KOPT-K1 (cell line): ENCODE results near the gene PSMA6.
A peak's percentile ranks its signal among the peaks of the same experiment; 100 is the strongest.
"Not testable (repeated sequence)": the region's sequence is repeated elsewhere in the genome, so short reads cannot be mapped to it uniquely, and the experiment has no call there.

Source experiments
- H3K27ac ChIP-seq: fragments of 200-600 bp; sonication (generic); 2 replicates; pipeline ENCODE4 v1.5.1; 2016; ENCODE audit warnings: antibody characterized with exemption, mild to moderate bottlenecking, low read depth, low read length; ENCODE audit not compliant: poor library complexity, severe bottlenecking
- H3K36me3 ChIP-seq: fragments of 200-600 bp; sonication (generic); 2 replicates; pipeline ENCODE4 v1.5.1; 2017; ENCODE audit warnings: antibody characterized with exemption, mild to moderate bottlenecking, low read length, moderate library complexity; ENCODE audit not compliant: insufficient read depth
- H3K9me3 ChIP-seq: fragments of 200-600 bp; sonication (generic); 2 replicates; pipeline ENCODE4 v1.5.1; 2017; ENCODE audit warnings: antibody characterized with exemption, low read length, mild to moderate bottlenecking; ENCODE audit not compliant: insufficient read depth, poor library complexity, severe bottlenecking

PSMA6 gene

DNA sequence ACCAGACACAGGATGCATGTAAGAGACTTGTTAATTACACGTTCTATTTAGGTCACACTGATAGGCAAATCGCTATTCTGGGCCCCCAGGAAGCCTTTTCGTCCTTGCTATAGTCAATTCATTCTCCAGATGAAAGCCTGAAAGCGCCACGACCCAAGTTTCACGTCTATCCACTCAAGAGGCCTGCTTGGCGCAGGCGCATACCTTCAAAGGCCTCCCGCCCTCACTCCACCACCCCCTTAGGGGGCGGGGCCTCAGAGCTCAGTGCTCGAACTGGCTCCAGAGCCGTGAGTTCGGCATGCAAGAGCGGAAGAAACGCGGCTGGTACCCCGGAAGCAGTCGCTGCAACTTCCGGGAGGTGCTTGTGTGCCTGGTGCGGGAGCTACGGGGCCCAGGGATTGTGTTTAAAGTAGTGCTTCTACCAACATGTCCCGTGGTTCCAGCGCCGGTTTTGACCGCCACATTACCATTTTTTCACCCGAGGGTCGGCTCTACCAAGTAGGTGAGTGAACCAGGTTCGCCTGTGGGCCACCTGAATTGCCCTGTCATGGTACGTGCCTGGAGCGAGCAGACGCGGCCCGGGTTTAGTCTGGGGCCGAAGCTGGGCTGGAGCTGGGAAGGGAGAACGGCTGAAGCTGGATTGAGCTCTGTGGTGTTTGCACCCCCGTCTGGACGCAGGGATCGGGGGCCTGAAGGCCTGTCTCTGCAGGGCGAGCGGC, at the start of gene PSMA6:
Gene PSMA6, plus strand, starts transcription at position 332 of the 719 bp plus-strand sequence. Its CDS starts 95 bp downstream, at position 427.
- peak within 1 kb of the TSS; percentile 99 for H3K27ac ChIP-seq

DNA sequence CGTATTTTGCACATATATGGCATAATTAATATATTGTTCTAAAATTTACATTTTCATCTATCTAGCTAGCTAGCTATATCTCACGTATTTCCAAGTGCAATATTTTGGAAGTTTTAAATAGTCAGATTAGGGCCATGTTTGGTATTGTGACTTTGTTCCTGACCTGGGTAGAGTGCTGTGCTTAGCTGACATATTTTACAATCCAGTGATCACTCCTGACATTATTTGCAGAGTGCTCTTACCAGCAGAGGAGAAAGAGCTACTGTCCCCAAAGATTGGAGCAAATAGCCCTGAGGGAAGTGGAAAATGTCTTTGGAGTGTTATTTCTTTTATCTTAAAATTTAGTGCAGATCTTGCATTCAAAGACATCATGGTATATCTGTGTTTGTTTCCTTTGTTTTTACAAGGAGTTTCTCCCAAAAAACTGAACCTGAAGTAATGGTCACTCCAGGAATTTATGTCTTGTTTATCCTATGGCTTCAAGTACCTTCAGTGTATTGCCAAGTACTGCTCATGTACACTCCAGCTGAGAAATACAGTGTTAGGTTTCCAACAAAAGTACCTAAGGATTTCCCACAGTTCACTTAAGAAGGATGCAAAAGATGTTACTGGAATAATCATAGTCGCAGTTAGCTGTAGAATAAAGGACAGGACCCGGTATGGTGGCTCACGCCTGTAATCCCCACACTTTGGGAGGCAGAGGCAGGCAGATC, 49.4 kb upstream of the PSMA6 start:
- H3K36me3 ChIP-seq, result no peaks in the 10 kb centered on the region
- H3K9me3 ChIP-seq, result no peaks in the 10 kb centered on the region
- no peak overlapping the region for H3K27ac ChIP-seq

More for the DNA sequence above, at the start of gene PSMA6:
- no peaks in the 10 kb centered on the region for H3K9me3 ChIP-seq
- H3K36me3 ChIP-seq, result peaks cover 26% of the 10 kb centered on the region

DNA sequence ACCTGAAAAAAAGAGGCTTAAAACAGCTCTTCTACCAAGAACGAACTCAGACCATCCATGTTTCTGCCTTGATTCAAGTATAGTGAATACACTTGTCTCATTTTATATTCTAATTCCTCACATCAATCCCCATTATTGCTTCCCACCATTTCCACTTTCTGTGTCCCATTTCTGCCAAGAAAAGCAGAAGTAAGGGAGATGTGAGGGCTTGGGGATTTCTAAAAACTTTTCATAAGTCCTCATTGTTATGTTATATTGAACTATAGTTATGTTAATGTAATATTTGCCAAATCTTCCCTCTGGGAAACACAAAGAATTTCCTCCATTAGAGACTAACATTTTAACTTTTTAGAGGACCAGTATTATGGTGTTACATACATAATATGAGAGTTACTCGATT, 48.2 kb upstream of the PSMA6 start:
- Histone ChIP-seq H3K9me3 (no peaks in the 10 kb centered on the region), H3K27ac (no peak overlapping the region), H3K36me3 (no peaks in the 10 kb centered on the region)

DNA sequence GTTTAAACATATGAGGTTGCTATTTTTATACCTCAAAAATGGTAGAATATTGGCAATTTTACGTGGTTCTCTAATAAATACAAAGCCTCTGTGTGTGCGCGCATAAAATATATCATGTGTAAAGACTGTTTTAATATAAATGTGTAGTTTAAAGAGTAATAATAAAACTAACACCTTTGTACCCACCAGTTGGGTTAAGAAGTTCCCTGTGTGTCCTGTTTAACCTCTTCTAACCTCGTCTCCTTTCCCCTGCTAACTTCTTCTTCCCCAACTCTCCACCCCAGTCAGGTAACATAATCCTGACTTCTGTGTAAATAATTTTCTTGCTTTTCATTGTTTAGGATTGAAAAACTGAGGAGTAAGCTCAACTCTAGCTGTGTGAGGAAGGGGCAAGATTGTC, 47.6 kb upstream of the PSMA6 start:
- H3K27ac ChIP-seq, result no peak overlapping the region
- H3K9me3 ChIP-seq, result no peaks in the 10 kb centered on the region
- H3K36me3 ChIP-seq, result no peaks in the 10 kb centered on the region

DNA sequence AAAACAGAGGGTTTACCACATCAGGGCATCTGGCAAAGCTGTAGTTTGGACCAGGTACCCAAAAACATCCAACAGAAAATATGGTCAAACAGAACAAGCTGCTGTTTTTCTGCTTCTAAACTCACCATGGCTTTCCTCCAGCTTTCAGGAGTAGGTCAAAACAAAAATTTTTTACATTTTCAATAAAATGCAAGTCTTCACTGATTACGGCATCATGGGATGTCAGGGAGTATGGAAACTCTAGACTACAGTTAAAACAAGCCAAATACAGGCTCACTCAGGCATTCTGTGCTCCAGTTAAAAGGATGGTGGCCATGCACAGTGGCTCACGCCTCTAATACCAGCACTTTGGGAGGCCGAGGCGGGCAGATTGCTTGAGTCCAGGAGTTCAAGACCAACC, 47.1 kb upstream of the PSMA6 start:
- Histone ChIP-seq H3K36me3 (no peaks in the 10 kb centered on the region), H3K9me3 (no peaks in the 10 kb centered on the region), H3K27ac (no peak overlapping the region)

DNA sequence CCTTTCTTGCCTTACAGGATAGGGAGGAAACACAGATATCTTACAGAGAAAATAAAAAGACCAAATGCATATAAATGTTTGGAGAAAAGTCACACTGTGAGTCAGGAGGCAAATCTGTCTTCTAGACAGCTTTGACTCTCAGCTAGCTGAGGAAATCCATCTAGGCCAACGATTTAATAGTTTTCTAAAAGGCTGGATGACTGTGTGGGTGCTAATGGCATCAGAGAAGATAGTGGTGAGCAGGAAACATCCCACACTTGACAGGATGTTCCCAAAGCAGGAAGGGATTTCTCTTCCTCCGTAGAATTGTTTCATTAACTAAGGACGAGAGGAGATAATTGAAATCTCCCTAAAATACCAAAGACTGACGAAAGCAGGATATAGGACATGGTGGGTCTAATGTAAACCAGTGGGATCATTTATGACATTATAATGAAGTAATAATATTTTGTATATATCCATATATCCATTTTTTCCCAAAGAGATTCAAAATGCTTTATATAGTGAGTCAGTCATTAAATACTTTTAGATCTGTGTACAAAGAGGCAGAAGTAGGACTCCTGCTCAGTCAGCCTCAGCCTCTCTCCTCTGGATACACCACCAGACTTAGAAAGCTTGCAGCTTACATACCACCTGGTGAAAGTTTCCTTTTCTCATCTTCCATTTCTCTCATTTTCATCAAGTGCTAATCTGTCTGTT, 44.3 kb upstream of the PSMA6 start:
- H3K36me3 ChIP-seq, result no peaks in the 10 kb centered on the region
- no peak overlapping the region for H3K27ac ChIP-seq
- no peaks in the 10 kb centered on the region for H3K9me3 ChIP-seq

DNA sequence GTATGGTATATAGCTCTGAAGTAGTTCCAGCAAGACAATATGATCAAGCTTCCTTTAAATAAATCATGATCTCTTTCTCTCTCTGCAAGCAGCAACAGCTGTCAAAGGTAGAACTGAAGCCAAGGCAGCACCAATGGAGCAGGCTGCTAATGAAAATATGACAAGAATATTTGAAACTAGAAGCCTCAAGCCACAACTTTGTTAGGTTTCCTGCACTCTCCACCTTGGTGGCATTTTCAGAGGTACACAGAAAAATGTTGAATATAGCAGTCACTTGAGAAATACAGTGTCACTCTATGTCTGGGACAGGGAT, 43.8 kb upstream of the PSMA6 start:
- Histone ChIP-seq H3K36me3 (no peaks in the 10 kb centered on the region), H3K27ac (peak overlapping the region; percentile 4), H3K9me3 (no peaks in the 10 kb centered on the region)

DNA sequence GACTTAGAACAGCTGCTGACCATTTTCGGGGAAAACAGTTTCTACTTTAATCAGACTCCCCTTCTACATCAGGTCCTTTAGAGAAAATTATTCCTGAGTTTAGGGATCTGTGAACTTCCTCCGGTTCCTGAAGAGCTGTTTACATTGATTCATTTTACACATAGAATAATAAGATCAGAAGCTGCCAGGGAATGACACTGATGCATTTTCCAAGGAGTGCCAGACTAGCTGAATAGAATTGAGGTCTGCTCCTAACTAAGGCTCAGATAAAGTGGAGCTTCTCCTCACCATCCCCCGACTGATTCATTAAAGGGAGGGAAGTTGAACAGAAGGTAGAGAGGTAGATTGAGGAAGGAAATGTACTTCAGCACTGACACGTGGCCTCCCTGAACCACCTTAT, 41.9 kb upstream of the PSMA6 start:
- no peak overlapping the region for H3K27ac ChIP-seq
- no peaks in the 10 kb centered on the region for H3K9me3 ChIP-seq
- peaks cover 3% of the 10 kb centered on the region; the same call in 1 of the 2 replicates for H3K36me3 ChIP-seq

DNA sequence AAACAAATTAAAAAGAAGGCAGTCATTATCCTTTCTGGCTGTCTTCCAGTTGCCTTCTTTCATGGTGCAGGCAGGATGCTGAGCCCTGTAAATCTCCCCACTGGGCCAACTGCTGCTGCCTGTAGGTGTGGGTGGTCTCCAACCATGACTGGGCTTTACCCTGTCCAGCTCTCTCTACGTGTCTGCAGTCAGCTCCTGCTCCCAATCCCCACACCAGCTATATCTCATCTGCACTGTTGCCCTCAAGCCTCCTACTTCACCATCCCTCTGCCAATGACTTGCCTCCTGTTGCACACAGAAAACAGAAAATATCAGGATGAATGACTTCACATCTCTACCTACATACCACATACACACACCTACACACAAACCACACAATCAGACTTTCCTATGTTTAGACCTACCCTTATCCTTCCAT, 39.7 kb upstream of the PSMA6 start:
- H3K27ac ChIP-seq, result no peak overlapping the region
- no peaks in the 10 kb centered on the region for H3K9me3 ChIP-seq
- peaks cover 3% of the 10 kb centered on the region; the same call in 1 of the 2 replicates for H3K36me3 ChIP-seq

DNA sequence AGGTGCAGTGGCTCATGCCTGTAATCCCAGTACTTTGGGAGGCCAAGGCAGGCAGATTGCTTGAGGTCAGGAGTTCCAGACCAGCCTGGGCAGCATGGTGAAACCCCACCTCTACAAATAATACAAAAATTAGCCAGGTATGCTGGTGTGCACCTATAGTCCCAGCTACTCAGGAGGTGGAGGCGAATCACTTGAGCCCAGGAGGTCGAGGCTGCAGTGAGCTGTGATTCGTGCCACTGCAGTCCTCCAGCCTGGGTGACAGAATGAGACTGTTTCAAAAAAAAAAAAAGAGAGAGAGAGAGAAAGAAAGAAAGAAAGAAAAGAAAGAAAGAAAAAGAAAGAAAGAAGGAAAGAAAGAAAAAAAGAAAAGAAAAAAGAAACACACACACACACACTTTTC, 39.1 kb upstream of the PSMA6 start:
- not testable (repeated sequence) for H3K9me3 ChIP-seq, H3K36me3 ChIP-seq, H3K27ac ChIP-seq

DNA sequence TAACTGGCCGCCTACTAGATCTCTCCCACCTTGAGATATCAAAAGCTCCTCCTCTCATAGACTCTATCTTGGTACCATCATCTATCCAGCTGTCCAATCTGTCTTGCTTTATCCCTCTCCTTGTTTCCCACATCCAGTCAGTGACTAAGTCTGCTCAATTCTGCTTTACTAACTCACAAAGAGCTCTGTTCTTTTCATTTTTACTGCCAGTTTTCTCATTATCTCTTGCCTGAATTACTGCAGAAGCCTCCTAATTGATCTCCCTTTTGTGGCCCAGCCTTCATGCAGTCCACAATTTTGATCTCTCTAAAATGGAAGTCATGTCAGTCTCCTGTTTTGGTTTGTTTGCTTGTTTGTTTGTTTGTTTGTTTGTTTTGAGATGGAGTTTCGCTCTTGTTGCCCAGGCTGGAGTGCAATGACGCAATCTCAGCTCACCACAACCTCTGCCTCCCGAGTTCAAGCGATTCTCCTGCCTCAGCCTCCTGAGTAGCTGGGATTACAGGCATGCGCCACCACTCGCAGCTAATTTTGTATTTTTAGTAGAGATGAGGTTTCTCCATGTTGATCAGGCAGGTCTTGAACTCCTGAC, 38.1 kb upstream of the PSMA6 start:
- H3K27ac ChIP-seq, result not testable (repeated sequence)

DNA sequence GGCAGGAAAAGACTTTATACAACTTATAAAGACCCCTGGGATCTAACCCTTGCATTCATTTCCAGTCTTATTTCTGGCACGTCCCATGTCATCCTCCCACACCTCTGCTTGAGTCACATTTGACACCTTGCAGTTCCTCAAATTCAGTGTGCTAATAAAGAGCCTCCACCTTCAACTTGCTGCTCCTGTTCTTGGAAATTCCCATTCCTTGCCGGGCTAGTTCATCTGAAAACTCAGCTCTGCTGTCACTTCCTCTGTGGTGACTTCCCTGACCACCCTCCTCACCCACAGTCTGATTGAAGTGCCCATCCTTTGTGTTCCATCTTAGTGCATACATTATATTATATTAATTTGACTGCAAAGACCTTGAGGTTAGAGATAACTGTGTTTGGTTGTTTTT, 37.4 kb upstream of the PSMA6 start:
- H3K36me3 ChIP-seq, result peaks cover 3% of the 10 kb centered on the region; the same call in 1 of the 2 replicates
- no peak overlapping the region for H3K27ac ChIP-seq
- no peaks in the 10 kb centered on the region for H3K9me3 ChIP-seq

More for the DNA sequence above, 38.1 kb upstream of the PSMA6 start:
- not testable (repeated sequence) for H3K9me3 ChIP-seq, H3K36me3 ChIP-seq

DNA sequence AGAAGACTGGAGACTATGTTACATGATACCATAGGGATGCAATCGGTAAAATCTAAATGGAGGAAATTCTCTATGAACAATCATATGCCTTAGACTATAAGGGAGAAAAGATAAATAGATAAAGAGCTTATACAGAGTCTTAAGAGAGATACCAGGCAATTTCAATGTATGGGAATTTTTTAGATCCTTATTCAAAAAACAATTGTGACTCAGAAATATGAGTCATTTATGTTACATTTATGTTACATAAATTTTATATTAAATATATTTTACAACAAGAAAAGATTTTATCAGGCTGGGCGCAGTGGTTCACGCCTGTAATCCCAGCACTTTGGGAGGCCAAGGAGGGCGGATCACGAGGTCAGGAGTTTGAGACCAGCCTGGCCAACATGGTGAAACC, 36.5 kb upstream of the PSMA6 start:
- Histone ChIP-seq H3K36me3 (peaks cover 9% of the 10 kb centered on the region), H3K9me3 (peaks cover 4% of the 10 kb centered on the region), H3K27ac (no peak overlapping the region)

DNA sequence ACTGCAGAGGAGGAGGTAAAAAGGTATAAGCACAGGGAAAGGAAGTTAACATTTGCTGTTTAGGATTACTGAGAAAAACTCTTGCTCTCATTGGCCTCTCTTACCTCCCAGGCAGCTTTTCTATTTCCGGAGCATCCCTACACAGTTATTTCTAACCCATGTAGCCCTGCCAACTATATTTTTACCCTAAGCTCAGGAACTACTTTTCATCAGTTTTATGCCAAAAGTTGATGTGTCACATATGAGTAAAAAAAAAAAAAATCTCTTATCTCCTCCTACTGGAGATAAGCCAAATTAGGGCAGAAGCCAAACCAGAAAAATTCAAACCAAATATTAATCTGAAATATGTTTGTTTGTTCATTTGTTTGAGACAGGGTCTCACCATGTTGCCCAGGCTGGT, 34.4 kb upstream of the PSMA6 start:
- H3K36me3 ChIP-seq, result peaks cover 14% of the 10 kb centered on the region
- peaks cover 7% of the 10 kb centered on the region for H3K9me3 ChIP-seq
- no peak overlapping the region for H3K27ac ChIP-seq

DNA sequence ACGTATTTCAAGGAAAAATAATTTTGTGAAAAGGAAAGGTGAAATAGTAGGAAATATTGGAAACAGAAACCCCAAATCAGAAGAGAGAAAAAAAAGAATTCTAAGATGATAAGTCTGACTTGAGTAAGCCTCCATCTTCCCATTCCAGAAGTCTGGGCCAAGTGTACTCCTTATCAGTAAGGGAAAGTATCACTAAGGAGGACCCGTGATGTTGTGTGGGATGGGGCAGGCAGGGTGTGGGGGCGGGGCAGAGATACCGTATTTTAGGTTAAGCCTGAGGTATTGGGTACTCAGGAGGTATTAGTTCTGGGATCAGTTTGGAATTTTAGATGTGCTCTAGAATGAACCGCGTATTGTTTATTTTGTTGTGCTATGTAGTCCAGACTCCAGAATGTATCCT, 33.8 kb upstream of the PSMA6 start:
- peaks cover 7% of the 10 kb centered on the region for H3K9me3 ChIP-seq
- no peak overlapping the region for H3K27ac ChIP-seq
- H3K36me3 ChIP-seq, result peaks cover 14% of the 10 kb centered on the region
